HG03097 (cell line): Measurements from ENCODE around the gene UGT8.
"Not testable (repeated sequence)": the region's sequence is repeated elsewhere in the genome, so short reads cannot be mapped to it uniquely, and the experiment has no call there.

ENCODE experiments used
- ATAC-seq: cut with Tn5 transposase; IDR thresholded peaks from one replicate; pipeline ENCODE4 v1.9.1; 2021; ENCODE audit not compliant: unreplicated experiment, low FRiP score

The UGT8 gene, protein sequence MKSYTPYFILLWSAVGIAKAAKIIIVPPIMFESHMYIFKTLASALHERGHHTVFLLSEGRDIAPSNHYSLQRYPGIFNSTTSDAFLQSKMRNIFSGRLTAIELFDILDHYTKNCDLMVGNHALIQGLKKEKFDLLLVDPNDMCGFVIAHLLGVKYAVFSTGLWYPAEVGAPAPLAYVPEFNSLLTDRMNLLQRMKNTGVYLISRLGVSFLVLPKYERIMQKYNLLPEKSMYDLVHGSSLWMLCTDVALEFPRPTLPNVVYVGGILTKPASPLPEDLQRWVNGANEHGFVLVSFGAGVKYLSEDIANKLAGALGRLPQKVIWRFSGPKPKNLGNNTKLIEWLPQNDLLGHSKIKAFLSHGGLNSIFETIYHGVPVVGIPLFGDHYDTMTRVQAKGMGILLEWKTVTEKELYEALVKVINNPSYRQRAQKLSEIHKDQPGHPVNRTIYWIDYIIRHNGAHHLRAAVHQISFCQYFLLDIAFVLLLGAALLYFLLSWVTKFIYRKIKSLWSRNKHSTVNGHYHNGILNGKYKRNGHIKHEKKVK

DNA sequence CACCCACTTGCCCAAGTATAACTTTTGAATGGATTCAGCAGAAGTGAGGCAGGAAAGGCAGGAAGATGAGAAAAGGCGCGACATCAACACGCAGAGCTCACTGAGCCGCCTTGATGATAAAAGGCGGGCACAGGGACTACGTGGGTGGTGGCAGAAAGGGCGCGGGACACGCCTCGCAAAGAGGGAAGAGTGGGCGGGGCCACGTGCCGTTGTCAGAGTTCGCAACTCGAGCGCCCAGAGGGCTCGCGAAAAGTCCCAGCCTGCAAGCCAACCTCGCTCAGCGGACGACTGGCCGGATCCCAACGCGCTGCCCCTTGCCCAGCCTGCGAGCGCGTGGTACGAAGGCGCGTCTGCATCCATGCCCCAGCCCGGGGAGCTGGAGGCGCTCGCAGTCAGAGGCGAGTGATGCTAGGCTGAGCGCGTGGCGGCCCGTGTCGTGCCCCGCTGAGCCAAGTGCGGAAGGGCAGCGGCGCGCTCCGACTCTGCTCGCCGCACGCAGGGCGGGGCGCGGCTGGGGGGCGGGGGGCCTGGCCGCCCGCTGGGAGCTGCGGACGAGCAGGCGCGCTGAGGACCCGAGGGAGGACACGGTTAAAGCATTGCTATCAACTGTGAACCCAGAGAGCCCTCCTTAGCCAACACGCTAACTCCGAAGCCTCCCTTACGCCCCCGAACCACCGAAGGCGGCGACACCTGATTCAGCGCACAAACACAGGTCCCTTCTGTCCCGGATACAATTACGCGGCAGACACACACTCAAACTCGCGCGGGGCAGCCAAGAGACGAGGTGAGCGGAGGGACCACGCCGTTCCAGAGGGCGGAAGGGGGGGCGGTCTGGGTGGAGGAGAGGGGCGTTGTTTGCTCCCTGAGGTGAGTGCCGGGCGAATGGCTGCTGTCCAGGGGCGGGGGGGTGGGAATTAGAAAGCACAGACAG lies at the start of gene UGT8:
TSS of gene UGT8 (plus strand) at position 617 of the 931 bp plus-strand sequence. CDS start 24,074 bp downstream, outside the sequence.
- ATAC-seq: peak; percentile 45

- ATAC-seq: no peak
Observed at GRCh38 chr4:114549638-114550037, 49.0 kb upstream of the UGT8 start.

GRCh38 chr4:114558446-114559020 lies 40.1 kb upstream of the UGT8 start:
- ATAC-seq: no peak

GRCh38 chr4:114561590-114561989 lies 37.0 kb upstream of the UGT8 start:
- no peak for ATAC-seq

DNA sequence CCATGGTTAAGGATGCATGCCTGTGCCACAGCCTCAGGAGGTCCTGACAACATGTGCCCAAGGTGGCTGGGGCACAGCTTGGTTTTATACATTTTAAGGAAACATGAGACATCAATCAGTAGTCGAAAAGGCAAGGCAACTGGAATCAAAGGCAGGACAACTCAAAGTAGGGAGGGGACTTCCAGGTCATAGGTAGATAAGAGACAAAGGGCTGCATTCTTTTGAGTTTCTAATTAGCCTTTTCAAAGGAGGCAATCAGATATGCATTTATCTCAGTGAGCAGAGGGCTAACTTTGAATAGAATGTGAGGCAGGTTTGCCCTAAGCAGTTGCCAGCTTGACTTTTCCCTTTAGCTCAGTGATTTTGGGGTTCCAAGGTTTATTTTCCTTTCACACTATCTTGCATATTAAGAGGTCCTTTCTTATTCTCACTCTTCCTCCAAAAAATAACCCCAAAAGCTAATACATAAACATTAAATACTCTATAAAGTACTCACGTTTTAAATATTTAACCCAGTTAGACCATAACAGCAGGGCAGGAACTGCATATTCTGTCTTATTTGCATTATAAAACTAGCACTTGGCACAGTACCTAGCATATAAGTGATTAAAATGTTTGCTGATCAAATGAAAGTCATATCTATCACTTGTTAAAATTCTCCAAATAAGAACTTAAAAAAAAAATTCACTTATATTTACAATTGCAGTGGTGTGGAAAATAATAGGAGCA lies 36.3 kb upstream of the UGT8 start:
- no peak for ATAC-seq

GRCh38 chr4:114563536-114564315 lies 34.9 kb upstream of the UGT8 start:
- ATAC-seq: no peak

GRCh38 chr4:114577386-114577785 lies 21.2 kb upstream of the UGT8 start:
- ATAC-seq: no peak

DNA sequence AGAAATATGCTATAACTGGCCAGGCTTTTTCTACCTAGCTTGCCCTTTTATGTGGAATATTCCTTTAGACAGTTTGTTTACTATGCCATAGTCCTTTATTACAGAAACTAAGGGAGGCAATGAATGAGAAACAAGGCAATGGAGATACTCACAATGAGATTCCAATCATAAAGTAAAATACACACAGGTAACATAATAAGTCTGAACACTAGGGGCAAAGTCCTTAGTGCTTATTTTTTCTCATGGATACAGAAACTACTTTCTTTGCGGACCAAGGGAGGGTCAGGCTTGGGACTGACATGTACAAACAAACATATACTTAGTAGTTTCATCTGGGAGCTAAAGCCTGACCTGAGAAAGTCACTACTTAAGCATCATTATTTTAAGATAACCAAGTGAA lies 16.0 kb upstream of the UGT8 start:
- ATAC-seq: no peak

DNA sequence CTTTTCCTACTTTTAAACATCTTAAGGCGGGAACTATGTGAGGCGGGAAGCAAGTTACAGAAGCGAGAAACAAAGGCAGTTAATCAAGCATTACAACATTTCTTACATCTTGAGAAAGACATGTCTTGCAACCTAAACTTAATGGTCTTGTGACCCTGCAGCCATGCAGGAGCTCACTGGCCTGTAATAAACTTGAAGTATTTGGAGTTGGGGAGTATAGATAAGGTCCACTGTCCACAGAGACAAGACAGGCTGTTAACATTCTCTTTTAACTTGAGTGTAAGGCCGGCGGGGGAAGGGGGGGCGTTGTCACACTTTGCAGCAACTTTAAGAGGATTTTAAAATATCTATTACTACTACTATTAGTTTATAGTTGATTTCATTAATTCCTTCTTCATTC lies 10.3 kb upstream of the UGT8 start:
- ATAC-seq: no peak

DNA sequence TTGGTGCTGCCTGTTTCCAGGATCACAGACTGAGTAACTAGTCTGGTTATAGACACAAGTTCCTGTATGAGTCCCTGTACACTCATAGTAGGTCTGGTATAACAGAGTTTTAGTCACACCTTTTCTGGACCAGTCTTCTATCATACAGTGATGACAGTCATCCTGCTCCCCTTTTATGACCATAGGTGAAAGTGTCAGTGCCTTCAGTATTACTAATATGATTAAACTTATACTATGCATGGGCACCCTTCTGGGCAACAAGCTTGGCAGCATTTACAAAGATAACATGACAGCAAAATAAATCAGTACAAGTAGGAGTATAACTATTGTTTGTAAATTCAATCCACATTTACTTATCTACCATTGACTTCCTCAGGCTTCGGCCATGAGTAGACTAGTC lies 8.2 kb upstream of the UGT8 start:
- ATAC-seq: not testable (repeated sequence)

DNA sequence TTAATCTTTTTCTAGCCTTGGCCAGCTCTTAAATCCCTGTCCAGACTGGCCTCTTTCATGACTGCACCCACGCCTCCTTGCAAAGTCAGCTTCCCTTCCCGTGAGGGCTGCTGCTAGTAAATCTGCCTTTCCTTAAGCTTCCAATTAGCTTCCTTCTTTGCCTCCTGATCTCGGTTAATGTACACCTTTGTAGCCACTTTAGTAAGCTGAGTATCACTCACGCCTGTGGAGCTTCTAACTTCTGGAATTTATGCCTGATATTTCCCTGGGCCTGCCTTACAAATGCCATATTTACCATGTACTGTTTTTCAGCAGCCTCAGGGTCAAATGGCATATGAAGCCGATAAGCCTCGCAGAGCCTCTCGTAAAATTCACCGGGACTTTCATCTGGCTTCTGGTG lies 5.1 kb upstream of the UGT8 start:
- ATAC-seq: no peak

GRCh38 chr4:114595207-114595606 lies 3.4 kb upstream of the UGT8 start:
- no peak for ATAC-seq

DNA sequence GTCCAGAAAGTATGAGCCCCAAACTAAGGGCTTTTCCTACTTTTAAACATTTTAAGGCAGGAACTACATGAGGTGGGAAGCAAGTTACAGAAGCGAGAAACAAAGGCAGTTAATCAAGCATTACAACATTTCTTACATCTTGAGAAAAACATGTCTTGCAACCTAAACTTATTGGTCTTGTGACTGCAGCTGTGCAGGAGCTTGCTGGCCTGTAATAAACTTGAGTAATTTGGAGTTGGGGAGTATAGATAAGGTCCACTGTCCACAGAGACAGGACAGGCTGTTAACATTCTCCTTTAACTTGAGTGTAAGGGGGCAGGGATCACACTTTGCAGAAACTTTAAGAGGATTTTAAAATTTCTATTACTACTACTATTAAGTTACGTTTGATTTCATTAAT lies 2.7 kb upstream of the UGT8 start:
- no peak for ATAC-seq

DNA sequence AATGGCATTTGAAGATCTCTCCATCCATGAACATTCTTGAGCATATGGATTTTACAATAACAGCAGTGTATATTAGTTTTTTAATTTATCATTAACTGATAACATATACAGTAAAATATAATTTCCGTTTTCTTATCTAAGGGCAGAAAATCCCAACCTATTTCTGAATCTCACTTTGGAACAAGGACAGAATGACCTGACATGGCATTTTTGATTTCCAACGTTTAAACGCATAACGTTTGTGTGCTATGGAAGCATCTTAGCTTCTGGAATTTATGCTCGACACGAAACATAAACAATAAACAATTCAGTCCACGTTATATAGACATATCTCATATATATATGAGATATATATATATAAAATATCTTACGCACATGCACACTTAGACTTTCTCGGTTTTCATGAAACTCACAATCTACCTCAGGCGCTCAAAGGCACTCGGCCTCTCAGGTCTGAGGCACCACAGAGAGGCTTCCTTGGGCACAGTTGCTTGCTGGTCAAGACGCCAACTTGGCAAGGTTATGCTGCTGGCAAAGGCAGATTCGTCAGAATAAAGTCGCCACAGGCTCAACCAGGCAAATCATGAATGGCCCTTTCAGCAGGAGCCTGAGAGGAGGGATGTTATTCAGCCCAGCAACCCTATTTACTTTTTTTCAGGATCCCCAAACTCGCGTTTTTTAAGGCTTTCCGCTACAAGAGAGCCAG lies 1.0 kb upstream of the UGT8 start:
- no peak for ATAC-seq

DNA sequence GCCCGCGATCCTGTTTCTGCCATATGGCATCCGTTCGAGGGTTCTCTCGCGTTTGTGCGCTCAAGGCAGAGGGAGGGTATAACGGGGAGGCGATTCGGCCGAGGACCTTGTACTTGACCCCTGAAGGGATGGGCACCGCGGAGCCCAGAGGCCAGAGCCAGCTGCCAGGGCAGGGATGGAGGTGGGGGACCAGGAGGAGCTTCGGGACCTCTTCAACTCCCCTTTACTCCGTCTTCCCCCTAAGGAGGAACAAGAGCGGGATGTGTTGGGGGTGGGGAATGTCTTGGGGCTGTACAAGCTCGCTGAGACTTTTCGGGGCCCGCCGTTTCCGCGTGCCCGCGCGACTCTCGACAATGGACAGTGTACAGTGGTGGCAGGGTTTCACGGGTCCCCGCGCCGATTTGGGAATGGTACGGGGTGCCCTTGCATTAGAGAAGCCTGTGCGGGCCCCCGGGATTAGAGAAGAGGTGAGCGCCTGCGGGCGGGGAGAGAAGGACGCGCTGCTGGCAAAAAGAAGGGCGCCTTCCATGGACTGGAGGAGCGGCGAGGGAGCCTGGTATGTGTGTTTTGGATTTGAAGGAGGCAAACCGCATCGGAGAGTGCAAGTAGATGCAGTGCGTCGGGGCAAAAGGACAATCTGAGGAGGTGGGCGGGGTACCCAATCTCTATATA lies 760 bp downstream of the UGT8 start:
- no peak for ATAC-seq

- no peak for ATAC-seq
Observed at GRCh38 chr4:114599903-114600552, 1.4 kb downstream of the UGT8 start.

- no peak for ATAC-seq
Observed at GRCh38 chr4:114600672-114601071, 2.1 kb downstream of the UGT8 start.
